Bone marrow (tissue), 2 donors: Measurements from ENCODE around the gene PLXNC1.

Source experiments
- DNase-seq, 2 donors: peaks; one replicate each; lab custom pipeline; 2025; lab: John Stamatoyannopoulos, UW

PLXNC1 gene

DNA sequence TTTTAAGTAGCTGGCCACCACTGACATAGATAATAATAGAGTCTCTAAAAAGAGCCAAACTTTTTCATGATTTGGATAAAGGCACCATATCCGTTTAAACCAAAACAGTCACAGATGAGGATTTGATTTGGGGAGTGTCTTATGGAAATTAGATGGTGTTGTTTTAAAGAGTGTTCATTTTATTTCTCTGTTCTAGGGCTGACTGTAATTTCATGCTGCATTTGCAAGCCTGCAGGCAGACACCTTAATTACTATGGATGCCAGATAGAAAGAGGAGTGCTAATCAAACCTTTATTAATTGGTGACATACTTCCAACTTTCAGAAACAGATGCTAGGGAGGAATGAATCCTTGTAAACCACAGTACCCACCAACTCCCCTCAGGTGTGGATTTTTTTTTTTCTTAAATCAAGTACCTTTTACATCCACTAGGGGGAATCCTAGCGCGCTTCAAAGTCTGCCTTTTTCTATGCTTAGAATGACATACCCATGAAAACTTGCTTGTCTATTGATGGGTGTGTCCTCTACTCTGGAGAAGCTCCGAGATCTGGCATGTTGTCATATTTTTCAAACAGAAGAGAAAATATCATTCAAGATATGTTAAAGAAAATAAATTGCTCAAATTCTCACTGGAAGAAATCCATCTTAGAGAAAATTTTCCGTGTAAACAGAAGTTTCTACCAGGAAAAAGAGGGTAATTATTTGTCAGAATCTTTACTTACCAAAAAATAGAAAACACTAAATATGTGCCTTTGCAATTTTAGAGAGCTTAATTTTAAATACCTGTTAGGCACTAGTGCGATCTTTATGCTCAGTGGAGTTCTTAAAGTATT lies 14.2 kb upstream of the PLXNC1 start:
- DNase-seq, result peak in 1 of 2 donors; percentile 48

DNA sequence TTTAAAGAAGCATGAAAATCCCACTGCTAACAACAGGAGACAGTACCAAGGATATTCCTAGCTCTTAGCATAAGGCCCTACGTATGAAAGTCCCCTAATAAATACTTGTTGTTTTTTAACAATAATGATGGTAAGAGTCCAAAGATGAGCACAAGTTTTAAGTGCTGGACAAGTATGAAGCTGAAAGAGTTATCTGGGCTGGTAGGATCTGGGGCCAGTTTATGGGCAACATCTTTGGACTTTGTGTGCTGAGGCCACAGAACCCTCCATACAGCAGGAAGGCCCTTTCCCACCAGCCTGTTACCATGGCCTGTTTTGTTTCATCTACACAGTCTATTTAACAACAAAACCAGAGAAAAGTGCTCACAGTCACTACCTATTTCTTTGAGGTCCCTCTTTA lies 12.5 kb upstream of the PLXNC1 start:
- no peak for DNase-seq

DNA sequence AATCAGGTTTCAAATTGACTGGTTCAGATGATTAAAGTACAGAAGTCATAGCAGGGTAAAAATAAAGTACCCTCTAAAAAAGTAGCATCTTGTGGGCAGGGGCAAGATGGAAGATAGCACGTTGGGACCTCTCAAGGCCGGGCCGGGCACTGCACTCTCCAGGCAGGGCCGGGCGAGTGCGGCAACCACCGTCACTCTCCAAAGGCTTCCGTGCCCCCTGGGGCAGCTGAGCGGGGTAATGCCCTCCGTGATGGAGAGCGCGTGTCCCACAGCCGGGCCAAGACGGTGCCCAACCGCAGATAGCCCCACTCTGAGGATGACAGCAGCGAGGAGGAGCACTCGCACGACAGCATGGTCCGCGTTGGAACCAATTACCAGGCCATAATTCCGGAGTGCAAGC lies 8.6 kb upstream of the PLXNC1 start:
- DNase-seq, result no peak

DNA sequence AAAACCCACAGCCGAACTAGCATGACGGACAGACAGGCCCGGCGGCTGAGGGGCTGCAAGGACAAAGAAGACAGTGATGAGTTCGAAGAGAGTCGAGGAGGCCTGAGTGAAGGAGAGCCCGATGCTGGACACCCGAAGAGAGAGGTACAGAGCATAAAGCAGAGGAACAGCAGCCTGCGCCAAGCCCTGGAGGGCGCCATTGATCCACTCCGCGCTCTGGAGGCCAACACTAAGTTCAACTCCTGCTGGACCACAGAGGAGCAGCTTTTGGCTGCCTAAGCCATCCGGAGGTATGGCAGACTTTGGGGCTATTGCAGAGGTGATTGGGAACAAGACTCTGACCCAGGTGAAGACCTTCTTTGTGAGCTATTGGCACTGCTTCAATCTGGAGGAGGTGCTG lies 7.8 kb upstream of the PLXNC1 start:
- no peak for DNase-seq

DNA sequence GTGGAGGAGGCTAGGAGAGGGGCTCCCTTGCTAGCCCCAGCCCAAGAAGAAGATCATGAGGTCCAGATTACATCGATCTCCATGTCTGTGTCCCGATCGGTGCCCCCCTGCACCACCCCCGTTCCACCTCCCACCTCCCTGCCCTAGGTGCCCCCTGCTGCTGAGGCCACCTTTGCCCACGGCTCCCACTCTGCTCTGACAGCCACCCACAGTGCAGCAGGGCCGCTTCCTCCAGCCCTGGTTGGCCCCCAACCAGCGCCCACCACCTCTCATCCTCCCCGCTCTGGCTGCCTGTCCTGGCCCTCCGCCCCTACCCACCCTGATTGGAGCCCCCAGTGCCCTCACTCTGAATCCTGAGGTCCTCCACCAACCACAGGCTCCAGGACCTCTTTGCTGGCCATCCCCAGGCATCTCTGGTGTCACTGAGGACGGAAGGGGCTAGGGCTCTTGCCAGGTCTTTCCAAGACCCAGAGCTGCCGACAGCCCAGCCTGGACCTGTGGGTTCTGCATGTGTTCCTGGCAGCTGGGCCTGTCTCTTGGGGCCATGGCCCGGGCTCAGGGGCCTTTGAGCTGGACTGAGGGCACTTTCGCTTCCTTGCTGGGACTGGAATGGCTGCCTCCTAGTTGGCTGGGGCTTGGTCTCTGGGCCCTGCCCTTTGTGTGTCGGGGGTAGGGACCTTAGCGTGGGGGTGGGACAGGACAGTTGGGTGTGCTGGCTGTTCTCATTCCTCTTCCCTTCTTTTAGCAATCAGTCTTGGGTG lies 7.2 kb upstream of the PLXNC1 start:
- no peak for DNase-seq

DNA sequence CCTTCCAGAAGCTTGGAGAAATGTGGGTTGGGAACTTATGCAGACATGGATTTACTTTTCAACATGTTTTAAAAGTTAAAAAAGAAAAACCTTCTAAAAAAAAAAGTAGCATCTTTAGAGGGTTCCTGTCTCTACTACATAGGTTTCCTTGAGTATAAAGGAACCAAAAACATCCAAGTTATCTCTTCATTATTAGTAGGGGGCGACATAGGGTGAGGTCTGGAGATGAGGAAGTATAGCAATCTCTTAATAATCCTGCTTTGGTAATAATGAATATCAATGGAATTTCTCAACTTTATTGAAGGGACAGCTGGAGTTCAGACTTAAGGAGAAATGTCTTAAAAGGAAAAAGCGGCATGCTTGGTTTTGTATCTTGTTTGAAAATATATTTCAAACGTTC lies 6.5 kb upstream of the PLXNC1 start:
- no peak for DNase-seq

DNA sequence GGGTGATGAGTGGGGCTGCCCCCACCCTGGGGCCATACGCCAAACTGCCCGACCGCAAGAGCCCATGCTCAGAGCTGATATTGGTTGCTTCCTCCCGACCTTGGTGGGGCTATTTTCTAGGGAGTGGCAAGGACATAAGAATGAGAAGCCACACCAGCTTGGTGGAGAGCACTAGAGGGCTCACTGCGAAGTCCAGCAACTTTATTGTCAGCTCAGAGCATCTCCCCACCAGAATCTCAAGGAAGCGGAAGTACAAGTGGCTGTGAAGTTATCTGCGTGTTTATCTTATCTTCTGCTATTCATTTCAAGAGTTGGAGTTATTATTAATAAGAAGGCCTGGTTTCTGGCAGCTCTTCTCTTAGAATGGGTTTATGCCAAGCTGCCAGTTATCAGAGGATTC lies 4.9 kb upstream of the PLXNC1 start:
- no peak for DNase-seq

DNA sequence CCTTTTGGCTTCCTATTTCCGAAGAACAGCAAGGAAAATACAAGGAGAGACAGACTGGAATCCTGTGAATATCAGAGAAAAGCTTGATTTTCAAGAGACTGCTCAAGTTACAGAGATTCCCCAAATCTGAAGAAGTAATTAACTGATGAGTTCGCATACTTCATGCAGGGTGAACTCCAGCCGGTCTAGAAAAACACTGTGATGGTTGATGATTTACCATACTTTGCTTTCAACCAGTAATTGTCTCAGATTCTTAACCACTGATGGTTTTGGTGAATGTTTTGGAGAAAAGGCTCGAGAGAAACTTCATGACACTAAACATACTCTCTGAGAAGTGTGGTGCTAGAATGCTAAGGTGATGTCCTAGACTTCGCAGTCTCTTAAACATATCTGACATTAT lies 4.4 kb upstream of the PLXNC1 start:
- no peak for DNase-seq

DNA sequence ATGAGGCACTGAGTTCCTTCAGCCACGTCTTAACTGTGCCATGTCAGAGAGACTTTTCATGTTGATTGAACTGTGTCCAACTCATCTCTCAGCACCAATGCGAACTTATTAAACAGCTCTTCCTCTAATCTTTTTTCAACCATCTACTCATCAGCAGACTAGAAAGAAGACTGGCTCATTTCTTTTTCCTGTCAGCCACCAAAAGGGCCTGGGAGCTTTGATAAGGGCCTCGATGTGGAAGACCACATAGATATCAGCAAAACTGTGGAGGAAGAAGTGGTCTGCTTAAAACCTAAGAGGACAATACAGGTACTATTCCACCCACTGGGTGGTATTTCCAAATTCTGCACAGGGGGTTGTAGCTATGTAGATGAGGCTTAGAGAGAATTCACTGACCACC lies 3.6 kb upstream of the PLXNC1 start:
- no peak for DNase-seq

DNA sequence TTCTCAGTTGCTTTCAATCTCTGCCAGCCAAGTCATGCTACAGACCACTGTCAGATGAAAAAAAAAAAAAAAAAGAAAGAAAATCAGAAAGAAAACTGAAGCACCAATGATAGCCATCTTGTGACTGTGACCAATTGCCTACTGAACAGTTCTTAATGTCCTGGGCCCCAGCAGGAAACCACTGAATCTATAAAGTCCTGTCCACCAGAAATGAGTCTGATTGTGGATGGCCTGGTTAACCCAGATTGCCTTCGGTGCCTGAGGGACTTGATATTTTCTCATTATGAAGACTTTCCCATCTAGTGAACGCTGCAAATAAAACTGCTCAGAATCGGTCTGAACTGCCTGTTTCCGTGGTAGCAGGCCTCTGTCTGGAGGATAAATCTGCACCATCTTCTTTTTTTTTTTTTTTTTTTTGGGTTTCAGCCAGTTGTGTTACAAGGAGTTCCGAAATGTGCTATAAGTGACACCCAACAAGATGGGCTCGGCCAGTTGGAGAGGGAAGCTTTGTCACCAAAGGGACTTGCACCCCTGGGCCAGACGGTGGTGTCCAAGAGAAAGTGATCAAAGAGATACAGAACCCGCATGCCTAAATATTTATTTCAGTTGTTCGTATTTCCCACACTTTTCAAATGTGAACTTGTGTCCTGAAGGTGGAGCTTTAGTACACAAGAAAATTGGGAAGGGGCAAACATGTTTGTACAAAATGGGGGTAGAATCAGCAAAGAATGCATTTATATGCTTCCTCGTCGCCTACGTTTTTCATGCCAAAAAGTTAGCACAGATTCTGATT lies 3.0 kb upstream of the PLXNC1 start:
- peak in 1 of 2 donors; percentile 71 for DNase-seq

DNA sequence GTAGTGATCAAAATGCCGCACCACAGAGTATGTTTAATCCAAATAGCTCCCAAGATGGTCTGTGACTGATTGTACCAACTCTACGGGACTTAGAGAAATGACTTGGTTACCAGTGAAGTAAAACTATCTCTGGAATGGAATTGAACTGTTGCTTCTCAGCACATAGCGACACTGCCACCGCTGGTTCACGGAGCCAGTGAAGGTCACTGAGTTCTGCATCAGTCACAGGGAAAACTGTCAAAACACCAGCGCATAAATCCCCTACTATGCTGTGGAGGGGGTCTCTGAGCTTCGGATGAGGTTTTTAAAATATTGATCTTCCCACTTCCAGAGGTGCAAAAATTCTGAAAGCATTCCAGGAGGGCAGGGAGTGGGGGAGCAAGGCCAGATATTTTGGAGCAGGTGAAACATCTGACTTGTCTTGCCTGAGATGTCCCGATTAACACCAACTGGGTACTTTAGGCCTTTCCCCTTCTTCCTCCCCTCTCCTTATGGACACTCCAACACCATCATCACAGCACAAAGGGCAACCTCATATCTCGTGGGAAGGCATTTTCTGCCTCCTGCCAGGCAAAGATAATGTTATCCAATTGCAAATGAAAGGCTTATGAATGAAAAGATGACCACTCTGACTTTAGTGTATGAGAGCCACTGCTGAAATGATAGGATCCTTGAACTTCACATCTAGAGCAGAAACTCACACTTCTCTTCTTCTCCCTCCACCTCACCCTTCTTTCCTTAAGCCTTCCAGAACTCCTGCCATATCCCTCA lies 2.0 kb upstream of the PLXNC1 start:
- DNase-seq, result no peak

DNA sequence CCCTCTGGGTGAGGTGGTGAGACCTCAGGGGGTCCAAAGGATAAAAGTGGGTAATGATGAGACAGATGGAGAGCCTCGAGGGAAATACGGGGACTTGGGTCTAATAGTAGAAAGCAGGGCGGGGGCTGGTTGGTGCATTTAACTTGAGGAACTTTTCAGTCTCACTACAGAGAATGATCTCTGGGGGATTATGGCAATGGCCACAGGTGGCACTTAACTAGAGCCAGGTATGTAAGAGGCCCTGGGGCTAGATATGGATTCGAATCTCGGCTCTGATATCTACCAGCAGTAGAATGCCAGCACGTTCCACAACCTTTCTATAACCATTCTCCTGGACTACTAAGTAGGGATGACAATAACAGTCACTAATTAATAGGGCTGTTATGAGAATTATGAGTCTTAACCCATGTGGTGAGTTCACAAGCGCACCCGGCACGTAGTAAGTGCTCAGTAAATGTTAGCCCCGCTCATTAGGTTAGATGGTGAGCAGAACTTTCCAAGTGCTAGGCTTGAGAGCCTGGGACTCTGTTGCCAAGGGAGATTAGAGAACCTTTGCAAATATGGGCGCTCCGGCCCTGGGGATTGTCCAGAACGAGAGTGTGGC lies 888 bp upstream of the PLXNC1 start:
- no peak for DNase-seq

DNA sequence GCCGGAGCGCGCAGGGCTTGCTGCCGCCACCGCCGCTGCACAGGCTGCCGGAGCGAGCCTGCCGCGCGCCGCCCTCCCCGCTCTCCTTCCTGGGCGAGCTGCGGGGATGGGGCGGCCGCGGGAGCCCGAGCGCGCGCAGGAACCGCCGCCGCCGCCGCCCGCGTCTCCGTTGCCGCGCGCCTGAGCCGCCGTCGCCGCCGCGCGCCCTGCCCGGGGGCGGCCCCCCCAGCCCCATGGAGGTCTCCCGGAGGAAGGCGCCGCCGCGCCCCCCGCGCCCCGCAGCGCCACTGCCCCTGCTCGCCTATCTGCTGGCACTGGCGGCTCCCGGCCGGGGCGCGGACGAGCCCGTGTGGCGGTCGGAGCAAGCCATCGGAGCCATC lies 352 bp downstream of the PLXNC1 start:
- no peak for DNase-seq

DNA sequence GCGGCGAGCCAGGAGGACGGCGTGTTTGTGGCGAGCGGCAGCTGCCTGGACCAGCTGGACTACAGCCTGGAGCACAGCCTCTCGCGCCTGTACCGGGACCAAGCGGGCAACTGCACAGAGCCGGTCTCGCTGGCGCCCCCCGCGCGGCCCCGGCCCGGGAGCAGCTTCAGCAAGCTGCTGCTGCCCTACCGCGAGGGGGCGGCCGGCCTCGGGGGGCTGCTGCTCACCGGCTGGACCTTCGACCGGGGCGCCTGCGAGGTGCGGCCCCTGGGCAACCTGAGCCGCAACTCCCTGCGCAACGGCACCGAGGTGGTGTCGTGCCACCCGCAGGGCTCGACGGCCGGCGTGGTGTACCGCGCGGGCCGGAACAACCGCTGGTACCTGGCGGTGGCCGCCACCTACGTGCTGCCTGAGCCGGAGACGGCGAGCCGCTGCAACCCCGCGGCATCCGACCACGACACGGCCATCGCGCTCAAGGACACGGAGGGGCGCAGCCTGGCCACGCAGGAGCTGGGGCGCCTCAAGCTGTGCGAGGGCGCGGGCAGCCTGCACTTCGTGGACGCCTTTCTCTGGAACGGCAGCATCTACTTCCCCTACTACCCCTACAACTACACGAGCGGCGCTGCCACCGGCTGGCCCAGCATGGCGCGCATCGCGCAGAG lies 873 bp downstream of the PLXNC1 start:
- DNase-seq, result peak; percentile 20 to 55

DNA sequence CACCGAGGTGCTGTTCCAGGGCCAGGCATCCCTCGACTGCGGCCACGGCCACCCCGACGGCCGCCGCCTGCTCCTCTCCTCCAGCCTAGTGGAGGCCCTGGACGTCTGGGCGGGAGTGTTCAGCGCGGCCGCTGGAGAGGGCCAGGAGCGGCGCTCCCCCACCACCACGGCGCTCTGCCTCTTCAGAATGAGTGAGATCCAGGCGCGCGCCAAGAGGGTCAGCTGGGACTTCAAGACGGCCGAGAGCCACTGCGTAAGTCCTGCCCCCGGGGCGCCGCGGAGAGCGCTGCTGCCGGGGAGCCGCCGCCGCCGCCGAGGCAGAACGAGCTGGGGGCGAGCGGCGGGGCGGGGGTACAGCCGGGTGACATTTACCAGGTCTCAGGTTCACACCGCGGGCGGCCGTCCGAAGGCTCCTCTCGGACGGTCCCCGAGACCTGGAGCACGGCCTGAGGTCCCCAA lies 1.4 kb downstream of the PLXNC1 start:
- DNase-seq, result peak in 1 of 2 donors; percentile 55

DNA sequence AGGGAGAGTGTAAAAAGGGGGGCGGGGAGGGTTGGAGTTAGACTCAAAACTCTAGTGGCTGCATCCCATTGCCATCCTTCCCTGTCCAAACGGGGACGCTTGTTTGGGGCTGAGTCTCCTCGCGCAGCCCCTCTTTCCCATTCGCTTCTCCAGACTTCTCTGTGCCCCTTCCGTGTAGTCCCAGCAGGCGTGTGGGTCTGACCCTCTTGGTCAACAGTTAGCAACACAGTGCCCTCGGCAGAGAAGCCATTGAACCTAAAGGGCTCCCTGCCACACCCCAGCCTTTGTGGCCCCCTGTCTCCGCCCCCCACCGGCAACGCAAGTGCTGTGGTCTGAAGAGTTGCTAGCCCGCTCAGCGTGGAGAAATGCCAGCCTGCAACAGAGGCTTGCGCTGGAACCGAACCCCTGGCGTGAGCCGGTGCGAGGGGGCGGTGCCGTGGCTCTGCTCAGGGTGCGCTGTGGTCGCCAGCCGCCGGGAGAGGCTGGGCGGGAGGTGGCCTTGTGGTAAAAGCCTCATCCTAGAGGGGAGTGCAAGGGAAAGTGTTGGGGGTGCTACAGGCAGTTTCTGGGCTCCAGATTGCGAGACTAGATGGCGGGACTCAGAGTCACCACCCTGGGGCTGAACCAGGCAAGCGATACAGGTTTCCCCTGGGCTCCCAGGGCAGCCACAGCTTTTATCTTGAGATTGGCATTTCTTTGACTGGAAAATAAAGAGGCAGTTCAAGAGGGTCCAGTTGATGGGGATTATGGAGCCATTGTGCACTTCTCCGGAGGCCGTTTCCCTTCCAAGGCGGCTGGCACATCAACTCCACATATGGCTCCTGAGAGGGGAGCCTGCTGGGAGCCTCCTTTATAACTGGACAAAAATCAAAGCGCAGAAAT lies 2.1 kb downstream of the PLXNC1 start:
- DNase-seq, result peak; percentile 18 to 50

DNA sequence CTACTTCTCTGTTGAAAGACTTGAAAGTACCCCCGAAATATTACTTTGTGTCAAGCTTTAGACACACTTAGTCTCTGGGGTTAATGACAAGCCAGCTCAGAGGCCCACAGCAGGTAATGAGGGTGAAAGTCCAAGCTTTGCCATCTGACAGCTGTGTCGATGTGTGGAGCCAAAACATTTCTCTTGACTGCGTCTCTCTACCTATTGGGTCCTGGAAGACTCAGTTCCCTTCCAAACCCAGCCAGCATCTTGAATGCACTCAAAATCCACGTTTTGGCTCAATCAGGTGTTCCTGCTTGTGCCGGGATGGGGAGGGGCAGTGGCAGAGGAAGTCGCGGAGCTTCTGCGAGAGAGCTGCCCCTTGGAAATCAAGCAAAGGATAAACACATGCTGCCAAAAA lies 3.2 kb downstream of the PLXNC1 start:
- no peak for DNase-seq

DNA sequence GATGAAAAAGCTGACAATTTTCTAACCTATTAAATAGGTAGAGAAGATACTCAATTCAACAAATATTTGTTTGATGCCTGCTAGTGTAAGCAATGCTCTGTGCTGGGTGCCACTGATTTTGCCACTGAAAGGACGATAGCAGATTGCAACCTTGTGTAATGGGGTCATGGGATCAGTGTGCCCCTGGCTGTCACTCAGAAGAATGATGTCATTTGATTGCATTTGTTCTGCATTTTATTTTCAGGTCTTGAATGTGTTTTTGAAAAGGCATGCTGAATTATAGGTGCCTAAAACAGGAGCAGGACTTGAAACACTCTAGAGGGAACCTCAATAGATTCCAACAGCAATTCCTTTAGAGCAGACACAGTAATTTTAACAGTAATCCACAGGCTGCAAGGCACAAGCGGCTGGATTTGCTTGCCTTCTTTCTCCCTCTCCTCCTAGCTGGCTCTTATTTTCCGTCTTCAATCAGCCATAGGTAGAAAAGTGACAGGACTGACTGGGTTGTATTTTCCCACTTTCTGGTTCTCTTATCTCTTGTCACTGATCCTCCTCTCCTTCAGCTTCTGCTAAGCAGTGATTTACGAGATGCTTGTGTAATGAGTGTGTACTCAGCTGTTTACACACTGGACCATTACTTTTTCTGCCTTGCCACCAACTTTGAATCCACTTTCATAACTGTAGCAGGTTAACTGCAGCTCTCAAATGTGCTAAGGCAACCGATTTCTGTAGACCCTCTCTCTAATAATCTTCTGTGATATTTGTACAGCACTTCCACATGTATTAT lies 4.1 kb downstream of the PLXNC1 start:
- DNase-seq, result no peak

DNA sequence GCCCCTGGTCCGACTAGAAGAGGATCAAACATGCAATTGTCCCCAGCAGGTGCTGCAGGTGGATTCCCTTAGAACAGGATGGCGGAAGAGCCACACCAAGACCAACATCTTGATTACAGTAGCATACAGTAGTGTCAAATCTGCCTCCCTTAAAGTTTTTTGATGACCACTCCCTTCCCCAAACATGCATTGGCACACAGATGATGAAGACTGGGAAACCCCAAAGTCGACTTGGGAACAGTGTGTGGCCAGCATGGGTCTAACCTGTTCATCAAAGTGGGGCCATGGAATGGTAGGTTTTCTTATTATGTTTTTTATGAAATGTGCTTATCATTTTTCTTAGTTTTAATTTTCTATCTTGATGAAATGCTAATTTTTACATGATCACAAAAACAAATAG lies 8.8 kb downstream of the PLXNC1 start:
- no peak for DNase-seq
